Loucy (cell line): Measurements from ENCODE around the gene SLC27A4.

Experiments
- H2AFZ ChIP-seq: fragments of 200-600 bp; sonication (generic); 2 replicates; pipeline ENCODE4 v1.6.0; 2016; ENCODE audit warnings: antibody characterized with exemption, mild to moderate bottlenecking, low read length, moderate library complexity
- H3F3A ChIP-seq: fragments of 200-600 bp; 2 replicates; pipeline ENCODE4 v1.6.0; 2016; ENCODE audit warnings: antibody characterized with exemption, low read depth, mild to moderate bottlenecking
- H3K27me3 ChIP-seq: fragments of 200-600 bp; sonication (generic); 2 replicates; pipeline ENCODE4 v1.6.1; 2014; ENCODE audit warnings: low read length, mild to moderate bottlenecking; ENCODE audit not compliant: insufficient read depth, poor library complexity, severe bottlenecking
- H3K36me3 ChIP-seq: fragments of 200-600 bp; sonication (generic); 2 replicates; pipeline ENCODE4 v1.6.1; 2016; ENCODE audit warnings: low read length; ENCODE audit not compliant: insufficient read depth
- H3K4me1 ChIP-seq: fragments of 200-600 bp; sonication (generic); 2 replicates; pipeline ENCODE4 v1.5.1; 2014; ENCODE audit warnings: low read length, mild to moderate bottlenecking; ENCODE audit not compliant: insufficient read depth, poor library complexity, severe bottlenecking
- H3K4me2 ChIP-seq: fragments of 200-600 bp; sonication (generic); 2 replicates; pipeline ENCODE4 v1.6.0; 2014; ENCODE audit warnings: antibody characterized with exemption, low read length, low read depth, mild to moderate bottlenecking; ENCODE audit not compliant: poor library complexity, severe bottlenecking
- H3K4me3 ChIP-seq: fragments of 200-600 bp; sonication (generic); 2 replicates; pipeline ENCODE4 v1.5.1; 2014; ENCODE audit warnings: low read length, mild to moderate bottlenecking, mixed read lengths; ENCODE audit not compliant: poor library complexity, severe bottlenecking
- H3K79me2 ChIP-seq: fragments of 200-600 bp; sonication (generic); 2 replicates; pipeline ENCODE4 v1.6.1; 2014; ENCODE audit warnings: low read length; ENCODE audit not compliant: insufficient read depth
- H3K9ac ChIP-seq: fragments of 200-600 bp; sonication (generic); 2 replicates; pipeline ENCODE4 v1.6.0; 2014; ENCODE audit warnings: mild to moderate bottlenecking, low read depth, low read length, moderate library complexity; ENCODE audit not compliant: poor library complexity, severe bottlenecking
- H3K9me2 ChIP-seq: fragments of 200-600 bp; sonication (generic); replicated peaks from 2 replicates; pipeline ENCODE4 v1.6.1; 2016; ENCODE audit warnings: low read depth, low read length, mixed read lengths
- H3K9me3 ChIP-seq: fragments of 200-600 bp; sonication (generic); 2 replicates; pipeline ENCODE4 v1.6.1; 2014; ENCODE audit warnings: mild to moderate bottlenecking, antibody characterized with exemption, low read length, low read depth; ENCODE audit not compliant: insufficient read depth
- H4K20me1 ChIP-seq: fragments of 200-600 bp; sonication (generic); 2 replicates; pipeline ENCODE4 v1.6.0; 2014; ENCODE audit warnings: antibody characterized with exemption, low read length, mild to moderate bottlenecking; ENCODE audit not compliant: insufficient read depth, poor library complexity, severe bottlenecking
- CTCF ChIP-seq: fragments of 200-600 bp; sonication (generic); conservative IDR thresholded peaks from 2 replicates; pipeline ENCODE4 v1.5.1; 2014; ENCODE audit warnings: mild to moderate bottlenecking, antibody characterized with exemption, low read length
- EZH2phosphoT487 ChIP-seq: fragments of 200-600 bp; IDR thresholded peaks from 2 replicates; pipeline ENCODE4 v1.6.1; 2018; ENCODE audit warnings: antibody characterized with exemption, mild to moderate bottlenecking, moderate library complexity, borderline replicate concordance

SLC27A4 gene

GRCh38 chr9:128365525-128365924 lies 25.2 kb downstream of the SLC27A4 start:
- Histone ChIP-seq H3F3A (no peaks in the 10 kb centered on the region), H3K4me3 (no peak overlapping the region), H3K36me3 (no peaks in the 10 kb centered on the region), H2AFZ (no peak overlapping the region), H3K9me3 (no peaks in the 10 kb centered on the region), H3K4me2 (no peak overlapping the region), H3K27me3 (no peaks in the 10 kb centered on the region), H3K9ac (no peak overlapping the region), H4K20me1 (no peaks in the 10 kb centered on the region), H3K4me1 (peaks cover 5% of the 10 kb centered on the region), H3K79me2 (no peaks in the 10 kb centered on the region), H3K9me2 (no peaks in the 10 kb centered on the region)
- TF ChIP-seq CTCF, result no peak
- TF ChIP-seq EZH2phosphoT487, result no peak

DNA sequence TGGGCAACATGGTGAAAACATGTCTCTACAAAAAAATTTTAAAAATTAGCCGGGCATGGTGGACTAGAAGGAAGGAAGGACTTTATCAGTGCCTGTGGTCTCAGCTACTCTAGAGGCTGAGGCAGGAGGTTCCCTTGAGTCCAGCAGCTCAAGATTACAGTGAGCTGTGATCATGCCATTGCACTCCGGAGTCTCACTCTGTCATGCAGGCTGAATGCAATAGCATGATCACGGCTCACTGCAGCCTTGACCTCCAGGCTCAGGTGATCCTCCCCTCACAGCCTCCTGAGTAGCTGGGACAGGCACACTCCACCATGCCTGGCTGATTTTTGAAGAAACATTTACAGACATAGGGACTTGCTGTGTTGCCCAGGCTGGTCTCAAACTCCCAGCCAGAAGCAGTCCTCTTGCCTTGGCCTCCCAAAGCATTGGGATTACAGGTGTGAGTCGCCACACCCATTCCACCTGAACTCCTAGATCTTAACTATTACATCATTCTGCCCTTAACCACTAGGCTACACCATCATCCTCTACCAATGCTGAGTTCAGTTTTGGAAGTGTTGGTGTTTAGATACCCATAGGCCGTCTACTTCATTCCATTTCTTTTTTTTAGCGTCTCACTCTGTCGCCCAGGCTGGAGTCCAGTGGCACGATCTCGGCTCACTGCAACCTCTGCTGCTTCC lies 28.8 kb downstream of the SLC27A4 start:
- TF ChIP-seq EZH2phosphoT487, result no peak
- TF ChIP-seq CTCF, result no peak
- Histone ChIP-seq H3K9me2 (no peaks in the 10 kb centered on the region), H4K20me1 (no peaks in the 10 kb centered on the region), H3K4me2 (no peak overlapping the region), H3K27me3 (no peaks in the 10 kb centered on the region), H3K4me3 (no peak overlapping the region), H3K79me2 (peaks cover 29% of the 10 kb centered on the region), H3K9me3 (no peaks in the 10 kb centered on the region), H3K36me3 (no peaks in the 10 kb centered on the region), H3F3A (no peaks in the 10 kb centered on the region), H3K4me1 (peaks cover 14% of the 10 kb centered on the region), H3K9ac (no peak overlapping the region), H2AFZ (no peak overlapping the region)

- H3K9ac ChIP-seq, result peak overlapping the region; percentile 81
- no peaks in the 10 kb centered on the region for H4K20me1 ChIP-seq
- no peaks in the 10 kb centered on the region for H3K27me3 ChIP-seq
- peak overlapping the region; percentile 92 for H2AFZ ChIP-seq
- peaks cover 14% of the 10 kb centered on the region for H3K4me1 ChIP-seq
- H3K4me2 ChIP-seq, result peak overlapping the region; percentile 88
- H3K4me3 ChIP-seq, result peak overlapping the region; percentile 90
- H3K79me2 ChIP-seq, result peaks cover 41% of the 10 kb centered on the region
- H3K9me2 ChIP-seq, result no peaks in the 10 kb centered on the region
- TF ChIP-seq CTCF (no peak), EZH2phosphoT487 (no peak)
- no peaks in the 10 kb centered on the region for H3F3A ChIP-seq
- no peaks in the 10 kb centered on the region for H3K36me3 ChIP-seq
- H3K9me3 ChIP-seq, result no peaks in the 10 kb centered on the region
Observed at GRCh38 chr9:128370367-128370751, 30.0 kb downstream of the SLC27A4 start.
